Astrocyte (in vitro differentiated cells and primary cell): ENCODE data around the gene IGF1R.

Source experiments
- EZH2 ChIP-seq: IDR thresholded peaks from 2 replicates; pipeline ENCODE4 v1.6.1; 2012; ENCODE audit warnings: mild to moderate bottlenecking, low read length, inconsistent platforms; ENCODE audit not compliant: insufficient read depth
- TF ChIP-seq, protein P1 (sequence below): IDR thresholded peaks from 2 replicates; pipeline ENCODE4 v1.5.1; 2011; ENCODE audit warnings: low read depth, mild to moderate bottlenecking, inconsistent platforms, low read length, moderate library complexity; ENCODE audit not compliant: insufficient read depth

GRCh38 chr15:98894312-98894711 is 246.0 kb downstream of the IGF1R start:
- TF ChIP-seq, protein P1, sequence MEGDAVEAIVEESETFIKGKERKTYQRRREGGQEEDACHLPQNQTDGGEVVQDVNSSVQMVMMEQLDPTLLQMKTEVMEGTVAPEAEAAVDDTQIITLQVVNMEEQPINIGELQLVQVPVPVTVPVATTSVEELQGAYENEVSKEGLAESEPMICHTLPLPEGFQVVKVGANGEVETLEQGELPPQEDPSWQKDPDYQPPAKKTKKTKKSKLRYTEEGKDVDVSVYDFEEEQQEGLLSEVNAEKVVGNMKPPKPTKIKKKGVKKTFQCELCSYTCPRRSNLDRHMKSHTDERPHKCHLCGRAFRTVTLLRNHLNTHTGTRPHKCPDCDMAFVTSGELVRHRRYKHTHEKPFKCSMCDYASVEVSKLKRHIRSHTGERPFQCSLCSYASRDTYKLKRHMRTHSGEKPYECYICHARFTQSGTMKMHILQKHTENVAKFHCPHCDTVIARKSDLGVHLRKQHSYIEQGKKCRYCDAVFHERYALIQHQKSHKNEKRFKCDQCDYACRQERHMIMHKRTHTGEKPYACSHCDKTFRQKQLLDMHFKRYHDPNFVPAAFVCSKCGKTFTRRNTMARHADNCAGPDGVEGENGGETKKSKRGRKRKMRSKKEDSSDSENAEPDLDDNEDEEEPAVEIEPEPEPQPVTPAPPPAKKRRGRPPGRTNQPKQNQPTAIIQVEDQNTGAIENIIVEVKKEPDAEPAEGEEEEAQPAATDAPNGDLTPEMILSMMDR, result no peak
- TF ChIP-seq EZH2, result no peak
